ENCODE data around the gene MAN1C1.

GRCh38 chr1:25732821-25733220, 116.2 kb downstream of the MAN1C1 start:
- TF ChIP-seq EZH2phosphoT487 (IDR thresholded peaks at IDR 0.05; ENCODE audit: borderline replicate concordance, low read length), result no peak
- TF ChIP-seq CTCF (conservative IDR thresholded peaks at IDR 0.05; ENCODE audit: low read depth, low read length), result no peak
- no peak for TF ChIP-seq EZH2 (IDR thresholded peaks at IDR 0.05; ENCODE audit: low read length, unreplicated experiment)
